ENCODE data around the gene EIF5. TPM values are rescaled to one million over a fixed set of nuclear protein-coding genes. Genes with fewer than 3 reads are reported as not detected.

The EIF5 gene
- total and polyA plus RNA-seq, 4 donors = 121 to 435 (median 192) TPM

DNA sequence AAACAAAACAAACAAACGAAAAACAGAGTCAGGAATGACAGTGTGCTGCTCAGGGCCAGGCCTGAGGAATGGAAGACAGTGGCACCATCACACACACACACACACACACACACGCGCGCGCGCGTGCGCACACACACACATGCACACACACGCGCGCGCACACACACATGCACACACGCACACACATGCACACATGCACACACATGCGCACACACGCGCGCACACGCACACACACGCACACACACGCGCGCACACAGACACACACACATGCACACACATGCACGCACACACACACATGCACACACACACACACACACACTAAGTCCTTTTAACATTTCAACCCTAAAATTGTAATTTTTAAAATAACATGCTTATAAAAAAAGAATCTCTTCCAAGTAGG, 38.0 kb downstream of the EIF5 start (continued):
- TF ChIP-seq, protein P1, sequence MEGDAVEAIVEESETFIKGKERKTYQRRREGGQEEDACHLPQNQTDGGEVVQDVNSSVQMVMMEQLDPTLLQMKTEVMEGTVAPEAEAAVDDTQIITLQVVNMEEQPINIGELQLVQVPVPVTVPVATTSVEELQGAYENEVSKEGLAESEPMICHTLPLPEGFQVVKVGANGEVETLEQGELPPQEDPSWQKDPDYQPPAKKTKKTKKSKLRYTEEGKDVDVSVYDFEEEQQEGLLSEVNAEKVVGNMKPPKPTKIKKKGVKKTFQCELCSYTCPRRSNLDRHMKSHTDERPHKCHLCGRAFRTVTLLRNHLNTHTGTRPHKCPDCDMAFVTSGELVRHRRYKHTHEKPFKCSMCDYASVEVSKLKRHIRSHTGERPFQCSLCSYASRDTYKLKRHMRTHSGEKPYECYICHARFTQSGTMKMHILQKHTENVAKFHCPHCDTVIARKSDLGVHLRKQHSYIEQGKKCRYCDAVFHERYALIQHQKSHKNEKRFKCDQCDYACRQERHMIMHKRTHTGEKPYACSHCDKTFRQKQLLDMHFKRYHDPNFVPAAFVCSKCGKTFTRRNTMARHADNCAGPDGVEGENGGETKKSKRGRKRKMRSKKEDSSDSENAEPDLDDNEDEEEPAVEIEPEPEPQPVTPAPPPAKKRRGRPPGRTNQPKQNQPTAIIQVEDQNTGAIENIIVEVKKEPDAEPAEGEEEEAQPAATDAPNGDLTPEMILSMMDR (IDR thresholded peaks at IDR 0.05; ENCODE audit: low read depth, low read length, missing input control) = no peak
- TF ChIP-seq RXRA (IDR thresholded peaks at IDR 0.05) (no peak), RAD21 (IDR thresholded peaks at IDR 0.05) (no peak)

DNA sequence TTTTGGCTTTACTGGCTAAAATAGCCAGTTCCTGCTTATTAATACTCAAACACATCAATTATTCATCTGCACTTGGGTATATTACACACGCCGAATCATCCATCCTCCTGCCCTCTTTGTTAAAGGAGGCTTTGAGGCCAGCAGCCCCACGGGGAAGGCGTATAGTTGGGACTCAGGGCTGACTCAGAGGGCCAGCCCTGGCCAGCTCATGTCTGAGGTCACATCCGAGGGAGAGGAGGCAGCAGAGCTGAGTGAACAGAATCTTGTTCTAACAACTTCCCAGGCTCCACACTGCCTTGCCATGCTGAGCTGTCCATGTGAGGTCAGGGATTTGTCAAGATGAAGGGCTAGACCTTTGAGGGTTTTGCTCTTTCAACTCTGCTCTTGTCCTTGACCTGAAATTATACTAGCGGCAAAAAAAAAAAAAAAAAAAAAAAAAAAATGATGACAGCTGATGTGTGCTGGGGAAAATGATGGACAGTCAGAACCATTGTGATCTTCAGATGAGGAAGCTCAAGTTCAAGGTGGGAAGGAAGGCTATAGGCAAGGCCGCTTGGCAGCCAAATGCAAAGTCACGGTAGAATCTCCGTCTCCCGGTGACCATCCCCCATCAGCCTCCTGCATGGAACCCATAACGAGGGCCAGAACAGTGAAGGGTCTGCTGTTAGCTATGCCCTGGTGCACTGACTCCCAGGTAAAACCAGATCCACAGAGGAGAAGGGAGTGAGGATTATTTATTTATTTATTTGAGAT, 38.7 kb downstream of the EIF5 start:
- TF ChIP-seq NR2F2 (IDR thresholded peaks at IDR 0.05) (no peak), FOXA2 (IDR thresholded peaks at IDR 0.05) (no peak), HNF4G (IDR thresholded peaks at IDR 0.05) (no peak), SP1 (IDR thresholded peaks at IDR 0.05) (no peak), TAF1 (conservative IDR thresholded peaks at IDR 0.05) (no peak), HNF4A (conservative IDR thresholded peaks at IDR 0.05) (no peak), JUND (IDR thresholded peaks at IDR 0.05) (no peak)
- TF ChIP-seq, protein P2, sequence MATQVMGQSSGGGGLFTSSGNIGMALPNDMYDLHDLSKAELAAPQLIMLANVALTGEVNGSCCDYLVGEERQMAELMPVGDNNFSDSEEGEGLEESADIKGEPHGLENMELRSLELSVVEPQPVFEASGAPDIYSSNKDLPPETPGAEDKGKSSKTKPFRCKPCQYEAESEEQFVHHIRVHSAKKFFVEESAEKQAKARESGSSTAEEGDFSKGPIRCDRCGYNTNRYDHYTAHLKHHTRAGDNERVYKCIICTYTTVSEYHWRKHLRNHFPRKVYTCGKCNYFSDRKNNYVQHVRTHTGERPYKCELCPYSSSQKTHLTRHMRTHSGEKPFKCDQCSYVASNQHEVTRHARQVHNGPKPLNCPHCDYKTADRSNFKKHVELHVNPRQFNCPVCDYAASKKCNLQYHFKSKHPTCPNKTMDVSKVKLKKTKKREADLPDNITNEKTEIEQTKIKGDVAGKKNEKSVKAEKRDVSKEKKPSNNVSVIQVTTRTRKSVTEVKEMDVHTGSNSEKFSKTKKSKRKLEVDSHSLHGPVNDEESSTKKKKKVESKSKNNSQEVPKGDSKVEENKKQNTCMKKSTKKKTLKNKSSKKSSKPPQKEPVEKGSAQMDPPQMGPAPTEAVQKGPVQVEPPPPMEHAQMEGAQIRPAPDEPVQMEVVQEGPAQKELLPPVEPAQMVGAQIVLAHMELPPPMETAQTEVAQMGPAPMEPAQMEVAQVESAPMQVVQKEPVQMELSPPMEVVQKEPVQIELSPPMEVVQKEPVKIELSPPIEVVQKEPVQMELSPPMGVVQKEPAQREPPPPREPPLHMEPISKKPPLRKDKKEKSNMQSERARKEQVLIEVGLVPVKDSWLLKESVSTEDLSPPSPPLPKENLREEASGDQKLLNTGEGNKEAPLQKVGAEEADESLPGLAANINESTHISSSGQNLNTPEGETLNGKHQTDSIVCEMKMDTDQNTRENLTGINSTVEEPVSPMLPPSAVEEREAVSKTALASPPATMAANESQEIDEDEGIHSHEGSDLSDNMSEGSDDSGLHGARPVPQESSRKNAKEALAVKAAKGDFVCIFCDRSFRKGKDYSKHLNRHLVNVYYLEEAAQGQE (IDR thresholded peaks at IDR 0.05) = no peak
- Histone ChIP-seq H3K9me3 (ENCODE audit: control insufficient read depth in 4 of 4, low read length in 3 of 4) (no peaks in the 10 kb centered on the region), H3K9ac (ENCODE audit: low read depth in 1 of 2, low read length in 2 of 2) (no peak overlapping the region), H3K27me3 (ENCODE audit: control insufficient read depth in 4 of 4, insufficient read depth in 4 of 4, low read length in 3 of 4) (no peaks in the 10 kb centered on the region), H3K4me3 (ENCODE audit: low read depth in 1 of 3, low read length in 3 of 3) (no peak overlapping the region), H3K4me1 (ENCODE audit: control insufficient read depth in 4 of 4, insufficient read depth in 4 of 4, low read length in 3 of 4) (no peaks in the 10 kb centered on the region), H3K36me3 (ENCODE audit: control insufficient read depth in 4 of 4, insufficient read depth in 3 of 4, low read depth in 1 of 4, low read length in 3 of 4) (no peaks in the 10 kb centered on the region), H3K27ac (ENCODE audit: low read depth in 1 of 2, low read length in 2 of 2) (no peak overlapping the region)
- no peak for DNase-seq (ENCODE audit: low spot score)
- WGBS = 82% methylated on average over 11 of the region's 11 CpGs

DNA sequence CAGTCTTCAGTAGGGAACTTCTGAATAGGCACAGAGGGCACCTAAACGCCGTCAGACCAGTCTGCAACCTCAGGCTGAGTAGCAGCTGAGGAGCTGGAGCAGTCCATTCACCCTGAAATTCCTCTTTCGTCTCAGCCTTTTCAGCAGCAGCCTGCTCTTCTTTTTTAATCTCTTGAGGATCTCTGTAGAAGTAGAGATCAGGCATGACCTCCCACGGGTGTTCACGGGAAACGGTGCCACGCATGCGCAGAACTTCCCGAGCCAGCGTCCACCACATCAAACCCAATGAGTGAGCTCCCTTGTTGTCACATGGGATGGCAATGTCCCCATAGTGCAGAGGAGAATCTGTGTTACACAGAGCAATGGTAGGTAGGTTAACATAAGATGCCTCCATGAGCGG, 40.1 kb downstream of the EIF5 start:
- WGBS = 89% methylated on average over 11 of the region's 11 CpGs

More for the DNA sequence above, 40.1 kb downstream of the EIF5 start:
- TF ChIP-seq GABPA (IDR thresholded peaks at IDR 0.05 in 1 of 2, conservative IDR thresholded peaks at IDR 0.05 in 1 of 2) (no peak), JUND (IDR thresholded peaks at IDR 0.05) (no peak), HNF4A (conservative IDR thresholded peaks at IDR 0.05) (no peak), RAD21 (IDR thresholded peaks at IDR 0.05) (no peak), YY1 (IDR thresholded peaks at IDR 0.05) (no peak), EGR1 (IDR thresholded peaks at IDR 0.05; ENCODE audit: low read depth in 2 of 2) (no peak), RXRA (IDR thresholded peaks at IDR 0.05) (no peak), FOXA1 (IDR thresholded peaks at IDR 0.05) (no peak), NR2F2 (IDR thresholded peaks at IDR 0.05) (no peak), TAF1 (conservative IDR thresholded peaks at IDR 0.05) (no peak), SP1 (IDR thresholded peaks at IDR 0.05) (no peak), FOXA2 (IDR thresholded peaks at IDR 0.05) (no peak)
- TF ChIP-seq, protein P3, sequence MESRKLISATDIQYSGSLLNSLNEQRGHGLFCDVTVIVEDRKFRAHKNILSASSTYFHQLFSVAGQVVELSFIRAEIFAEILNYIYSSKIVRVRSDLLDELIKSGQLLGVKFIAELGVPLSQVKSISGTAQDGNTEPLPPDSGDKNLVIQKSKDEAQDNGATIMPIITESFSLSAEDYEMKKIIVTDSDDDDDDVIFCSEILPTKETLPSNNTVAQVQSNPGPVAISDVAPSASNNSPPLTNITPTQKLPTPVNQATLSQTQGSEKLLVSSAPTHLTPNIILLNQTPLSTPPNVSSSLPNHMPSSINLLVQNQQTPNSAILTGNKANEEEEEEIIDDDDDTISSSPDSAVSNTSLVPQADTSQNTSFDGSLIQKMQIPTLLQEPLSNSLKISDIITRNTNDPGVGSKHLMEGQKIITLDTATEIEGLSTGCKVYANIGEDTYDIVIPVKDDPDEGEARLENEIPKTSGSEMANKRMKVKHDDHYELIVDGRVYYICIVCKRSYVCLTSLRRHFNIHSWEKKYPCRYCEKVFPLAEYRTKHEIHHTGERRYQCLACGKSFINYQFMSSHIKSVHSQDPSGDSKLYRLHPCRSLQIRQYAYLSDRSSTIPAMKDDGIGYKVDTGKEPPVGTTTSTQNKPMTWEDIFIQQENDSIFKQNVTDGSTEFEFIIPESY (IDR thresholded peaks at IDR 0.05) = no peak
- TF ChIP-seq, protein P1 (IDR thresholded peaks at IDR 0.05; ENCODE audit: low read depth, low read length, missing input control) = no peak
- TF ChIP-seq, protein P4, sequence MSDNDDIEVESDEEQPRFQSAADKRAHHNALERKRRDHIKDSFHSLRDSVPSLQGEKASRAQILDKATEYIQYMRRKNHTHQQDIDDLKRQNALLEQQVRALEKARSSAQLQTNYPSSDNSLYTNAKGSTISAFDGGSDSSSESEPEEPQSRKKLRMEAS (IDR thresholded peaks at IDR 0.05) = no peak
- TF ChIP-seq, protein P5, sequence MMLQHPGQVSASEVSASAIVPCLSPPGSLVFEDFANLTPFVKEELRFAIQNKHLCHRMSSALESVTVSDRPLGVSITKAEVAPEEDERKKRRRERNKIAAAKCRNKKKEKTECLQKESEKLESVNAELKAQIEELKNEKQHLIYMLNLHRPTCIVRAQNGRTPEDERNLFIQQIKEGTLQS (IDR thresholded peaks at IDR 0.05) = no peak
- no peak overlapping the region for H3K9ac ChIP-seq (ENCODE audit: low read depth in 1 of 2, low read length in 2 of 2)
- no peak overlapping the region for H3K27ac ChIP-seq (ENCODE audit: low read depth in 1 of 2, low read length in 2 of 2)
- H3K27me3 ChIP-seq (ENCODE audit: control insufficient read depth in 4 of 4, insufficient read depth in 4 of 4, low read length in 3 of 4) = no peaks in the 10 kb centered on the region
- H3K9me3 ChIP-seq (ENCODE audit: control insufficient read depth in 4 of 4, low read length in 3 of 4) = no peaks in the 10 kb centered on the region
- DNase-seq (ENCODE audit: low spot score) = no peak
- H3K4me3 ChIP-seq (ENCODE audit: low read depth in 1 of 3, low read length in 3 of 3) = no peak overlapping the region
- H3K4me1 ChIP-seq (ENCODE audit: control insufficient read depth in 4 of 4, insufficient read depth in 4 of 4, low read length in 3 of 4) = no peaks in the 10 kb centered on the region
- no peaks in the 10 kb centered on the region for H3K36me3 ChIP-seq (ENCODE audit: control insufficient read depth in 4 of 4, insufficient read depth in 3 of 4, low read depth in 1 of 4, low read length in 3 of 4)

All from liver (tissue), 9 donors.